Pancreas (tissue), 10 donors: ENCODE data around the gene SFXN5. TPM values are rescaled to one million over a fixed set of nuclear protein-coding genes. Genes with fewer than 3 reads are reported as not detected.

ENCODE experiments used
- ATAC-seq, 4 donors: fragments of 200-7000 bp; cut with Tn5 transposase; one replicate each; pipeline versions ENCODE4 v1.8.0 to v1.9.1; 2020; ENCODE audit warnings: mild to moderate bottlenecking in 4 of 4, moderate library complexity in 4 of 4
- DNase-seq, 6 donors: peaks; one replicate each; pipeline ENCODE4 v3.0.0-alpha.2; 2020
- FAIRE-seq: peaks from 2 replicates; lab custom pipeline; 2012; peaks lifted over from hg19 to GRCh38; lab: Jason Lieb, UNC
- H3K27ac ChIP-seq, 4 donors: fragments of 200-600 bp; sonication (generic); 1 replicate in 3 of 4; 2 replicates in 1 of 4; pipeline versions ENCODE4 v1.5.0 to v1.8.0; 2020
- H3K27me3 ChIP-seq, 4 donors: fragments of 200-600 bp; one replicate each; pipeline ENCODE4 v1.8.0; 2021
- H3K36me3 ChIP-seq, 3 donors: fragments of 200-600 bp; sonication (generic) in 1 of 3; one replicate each; pipeline versions ENCODE4 v1.5.0 to v1.8.0; 2020 to 2021
- H3K4me1 ChIP-seq, 3 donors: fragments of 200-600 bp; one replicate each; pipeline ENCODE4 v1.8.0; 2021
- H3K4me3 ChIP-seq, 4 donors: fragments of 200-600 bp; sonication (generic) in 2 of 4; one replicate each; pipeline versions ENCODE4 v1.5.0 to v1.8.0; 2020 to 2021
- H3K9me3 ChIP-seq, 4 donors: fragments of 200-600 bp; one replicate each; pipeline ENCODE4 v1.8.0; 2021
- WGBS, 2 donors: extraction: QIAGEN DNeasy Blood & Tissue Kit; methylation state at CpG; one replicate each; pipeline ENCODE4 v1.1.7; 2013; 5-methylcytosine and 5-hydroxymethylcytosine counted together
- intact Hi-C, 3 donors: fragments of 100-400 bp; cut with DNase I; formaldehyde crosslinking; loops; one replicate each; pipeline versions ENCODE4 v1.11.1 to v1.14.2; 2022
- polyA plus RNA-seq, 2 donors: library from polyadenylated mRNA; stranded (reverse); fragments of 200-250 nt; gene quantifications; one replicate each; pipeline ENCODE4 v1.2.3, GENCODE V29; 2013
- total RNA-seq, 6 donors: library from RNA; stranded (reverse); fragmentation: NEBNext Ultra II Directional in 4 of 6; extraction: Animal tissue kit (Norgen Biotek cat#: 25700) in 4 of 6; gene quantifications; one replicate each; pipeline versions ENCODE4 v1.2.1 to v1.2.4, GENCODE V29; 2021 to 2023
- TF ChIP-seq, protein P1 (sequence below), 4 donors: fragments of 200-600 bp; sonication (generic) in 3 of 4; IDR thresholded peaks; one replicate each; pipeline versions ENCODE4 v1.5.0 to v1.8.0; 2021; ENCODE audit warnings: antibody characterized with exemption in 4 of 4
- donor health status: healthy with polysubstance abuse.
- donor health status: DM: no; HTN: no; CAD: no; lungs with moderate emphysema.
- donor health status: DM: no; HTN: no; CAD: no.
- donor health status: control.
- donor health status: control.
- donor health status: Bipolar disorder and iron deficiency.
- donor health status: DM: yes; HTN: yes; CAD: no.
- donor health status: DM: no; HTN: no; CAD: no.
- donor health status: DM: no; HTN: no; CAD: no.
- donor health status: DM: yes; HTN: yes; CAD: no.

SFXN5 gene
- total and polyA plus RNA-seq, 8 donors, result 2.6 to 8.4 (median 5.4) TPM

DNA sequence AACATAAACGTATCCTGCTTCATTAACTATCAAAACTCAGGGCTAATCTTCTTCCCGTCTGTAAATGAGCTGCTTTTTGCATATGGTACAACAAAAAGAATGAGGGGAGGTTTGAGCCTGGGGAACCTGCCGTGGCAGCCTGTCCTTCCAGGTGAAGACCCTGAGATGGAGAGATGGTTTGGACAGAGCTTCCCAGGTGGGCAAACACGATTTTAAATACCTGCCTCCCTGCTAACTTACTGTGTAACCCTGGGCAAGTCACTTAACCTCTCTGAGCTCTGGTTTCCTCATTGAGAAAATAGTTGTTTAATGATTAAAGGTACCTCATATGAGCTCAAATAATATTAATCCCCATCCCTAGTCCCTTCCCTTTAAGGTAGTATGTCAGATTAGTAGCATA lies 145.1 kb downstream of the SFXN5 start:
- no peak overlapping the region for H3K4me3 ChIP-seq
- WGBS, 2 donors, result 19 to 32% methylated on average over 4 of the region's 4 CpGs
- peaks cover 0 to 40% (median 12%) of the 10 kb centered on the region in 4 donors for H3K27me3 ChIP-seq
- H3K36me3 ChIP-seq, result no peaks in the 10 kb centered on the region
- DNase-seq, result no peak
- H3K9me3 ChIP-seq, result no peaks in the 10 kb centered on the region
- H3K4me1 ChIP-seq, result peaks cover 0 to 9% (median 0%) of the 10 kb centered on the region in 3 donors
- intact Hi-C loops, result no loop called here
- TF ChIP-seq, protein P1, sequence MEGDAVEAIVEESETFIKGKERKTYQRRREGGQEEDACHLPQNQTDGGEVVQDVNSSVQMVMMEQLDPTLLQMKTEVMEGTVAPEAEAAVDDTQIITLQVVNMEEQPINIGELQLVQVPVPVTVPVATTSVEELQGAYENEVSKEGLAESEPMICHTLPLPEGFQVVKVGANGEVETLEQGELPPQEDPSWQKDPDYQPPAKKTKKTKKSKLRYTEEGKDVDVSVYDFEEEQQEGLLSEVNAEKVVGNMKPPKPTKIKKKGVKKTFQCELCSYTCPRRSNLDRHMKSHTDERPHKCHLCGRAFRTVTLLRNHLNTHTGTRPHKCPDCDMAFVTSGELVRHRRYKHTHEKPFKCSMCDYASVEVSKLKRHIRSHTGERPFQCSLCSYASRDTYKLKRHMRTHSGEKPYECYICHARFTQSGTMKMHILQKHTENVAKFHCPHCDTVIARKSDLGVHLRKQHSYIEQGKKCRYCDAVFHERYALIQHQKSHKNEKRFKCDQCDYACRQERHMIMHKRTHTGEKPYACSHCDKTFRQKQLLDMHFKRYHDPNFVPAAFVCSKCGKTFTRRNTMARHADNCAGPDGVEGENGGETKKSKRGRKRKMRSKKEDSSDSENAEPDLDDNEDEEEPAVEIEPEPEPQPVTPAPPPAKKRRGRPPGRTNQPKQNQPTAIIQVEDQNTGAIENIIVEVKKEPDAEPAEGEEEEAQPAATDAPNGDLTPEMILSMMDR (IDR thresholded peaks at IDR 0.05), result no peak
- no peak for ATAC-seq
- no peak overlapping the region for H3K27ac ChIP-seq
- no peak for FAIRE-seq

DNA sequence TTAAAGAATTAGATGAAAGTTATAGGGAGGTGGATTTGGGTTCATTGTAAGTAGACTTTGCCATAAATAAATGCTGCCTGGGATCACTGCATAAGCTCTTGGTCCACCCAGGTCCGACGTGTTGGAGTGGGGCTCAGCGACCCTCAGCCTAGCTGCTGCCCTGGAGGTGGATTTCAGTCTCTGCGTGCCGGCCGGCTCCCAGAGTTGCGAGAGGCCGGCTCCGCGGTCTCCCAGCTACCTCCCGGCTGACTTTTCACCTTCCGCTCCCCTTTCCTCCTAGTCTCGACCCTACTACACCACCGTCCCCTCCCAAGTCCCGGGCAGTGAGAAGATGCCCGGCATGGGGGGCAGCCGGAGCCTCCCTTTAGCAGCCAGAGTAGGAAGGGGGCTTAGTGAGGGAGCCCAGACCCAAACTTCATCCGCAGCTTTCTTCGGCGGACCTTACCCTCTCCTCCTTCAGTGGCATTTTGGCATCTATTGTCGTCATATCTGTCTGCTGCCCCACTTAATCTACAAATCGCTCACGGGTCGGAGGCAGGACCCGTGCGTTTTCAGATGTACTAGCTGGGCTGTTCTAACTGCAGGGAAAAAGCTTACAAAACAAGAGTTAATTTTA lies 146.1 kb downstream of the SFXN5 start:
- Histone ChIP-seq H3K27ac (no peak overlapping the region), H3K9me3 (no peaks in the 10 kb centered on the region), H3K4me1 (peaks cover 0 to 9% (median 0%) of the 10 kb centered on the region in 3 donors), H3K27me3 (peaks cover 0 to 49% (median 16%) of the 10 kb centered on the region in 4 donors), H3K36me3 (no peaks in the 10 kb centered on the region), H3K4me3 (no peak overlapping the region)
- intact Hi-C loops, result no loop called here
- ATAC-seq (no peak), FAIRE-seq (no peak), DNase-seq (peak in 2 of 6 donors; percentile 4 to 34)
- TF ChIP-seq, protein P1 (IDR thresholded peaks at IDR 0.05), result no peak
- WGBS, 2 donors, result 11 to 13% methylated on average over 26 of the region's 26 CpGs

DNA sequence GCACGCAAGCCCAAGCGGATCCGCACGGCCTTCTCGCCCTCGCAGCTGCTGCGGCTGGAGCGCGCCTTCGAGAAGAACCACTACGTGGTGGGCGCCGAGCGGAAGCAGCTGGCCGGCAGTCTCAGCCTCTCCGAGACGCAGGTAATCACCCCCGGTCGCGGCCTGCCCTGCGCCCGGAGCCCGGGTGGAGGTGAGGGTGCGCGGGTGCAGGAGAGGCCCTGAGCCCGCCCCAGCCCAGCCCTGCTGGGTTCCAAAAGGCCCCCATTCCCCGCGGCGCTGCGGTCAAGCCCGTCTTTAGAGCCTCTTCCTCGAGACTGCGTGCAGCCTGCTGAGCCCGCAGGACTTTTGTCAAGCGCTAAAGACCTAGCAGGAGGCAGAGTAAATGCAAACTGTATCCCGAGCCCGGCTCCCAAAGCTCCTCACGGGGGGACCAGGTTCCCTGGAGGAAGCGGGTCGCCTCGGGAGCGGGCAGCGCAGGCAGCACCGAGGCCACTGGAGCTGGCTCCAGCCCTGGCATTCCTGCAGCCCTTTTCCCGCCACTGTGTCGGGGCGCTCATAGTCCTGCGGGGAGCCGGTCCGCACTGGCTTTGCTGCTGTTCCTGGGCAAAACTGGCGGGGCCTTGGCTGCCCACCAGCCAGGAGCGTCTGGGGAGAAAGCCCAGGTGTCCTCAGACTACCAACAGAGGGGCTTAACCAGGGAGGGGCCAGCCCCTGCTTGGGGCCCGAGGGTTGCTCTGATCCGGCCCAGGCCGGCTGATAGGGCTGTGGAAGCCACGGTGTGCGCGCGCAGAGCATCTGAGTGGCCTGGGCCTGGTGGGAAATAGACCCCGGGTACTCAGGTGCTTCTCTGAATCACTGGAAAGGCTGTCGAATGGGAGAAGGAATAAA lies 146.9 kb downstream of the SFXN5 start:
- Histone ChIP-seq H3K4me3 (peak overlapping the region in 1 of 4 donors; percentile 5), H3K9me3 (no peaks in the 10 kb centered on the region), H3K36me3 (no peaks in the 10 kb centered on the region), H3K27me3 (peaks cover 0 to 57% (median 20%) of the 10 kb centered on the region in 4 donors), H3K4me1 (peaks cover 0 to 9% (median 0%) of the 10 kb centered on the region in 3 donors), H3K27ac (no peak overlapping the region)
- ATAC-seq (peak in 3 of 4 donors; percentile 32 to 72 (median 64)), FAIRE-seq (no peak), DNase-seq (peak in 2 of 6 donors; percentile 11 to 66)
- intact Hi-C loops, result no loop called here
- WGBS, 2 donors, result 5 to 6% methylated on average over 59 to 61 of the region's 61 CpGs
- TF ChIP-seq, protein P1 (IDR thresholded peaks at IDR 0.05), result no peak

DNA sequence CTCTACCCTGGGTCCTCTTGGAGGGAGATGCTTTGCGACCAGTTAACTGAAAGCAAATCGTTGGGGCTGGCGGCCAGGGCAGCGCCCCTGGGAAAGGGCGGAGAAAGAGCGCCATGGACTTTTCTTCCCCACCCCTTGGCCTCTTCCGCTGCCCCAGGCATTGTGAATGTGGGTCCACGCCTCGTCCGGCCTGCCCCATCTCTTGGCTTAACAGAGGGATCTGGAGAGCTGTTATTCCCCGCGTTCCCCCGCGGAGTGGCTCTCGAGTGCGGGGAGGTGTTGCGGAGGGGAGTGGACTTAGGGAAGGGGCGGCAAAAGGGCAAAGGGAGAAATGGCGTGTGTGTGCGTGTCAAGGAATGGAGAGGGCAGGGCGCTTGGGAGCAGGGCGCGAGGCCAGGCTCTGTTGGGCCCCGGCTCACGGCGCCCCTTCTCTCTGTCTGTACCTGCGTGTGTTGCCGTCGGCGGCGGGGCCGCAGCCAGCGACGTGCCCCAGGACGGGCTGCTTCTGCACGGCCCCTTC lies 147.6 kb downstream of the SFXN5 start:
- no peaks in the 10 kb centered on the region for H3K9me3 ChIP-seq
- FAIRE-seq (no peak), ATAC-seq (peak in 3 of 4 donors; percentile 8 to 31 (median 14)), DNase-seq (peak in 1 of 6 donors; percentile 53)
- TF ChIP-seq, protein P1 (IDR thresholded peaks at IDR 0.05), result no peak
- H3K27ac ChIP-seq, result no peak overlapping the region
- no peaks in the 10 kb centered on the region for H3K36me3 ChIP-seq
- no peak overlapping the region for H3K4me3 ChIP-seq
- intact Hi-C loops, result no loop called here
- WGBS, 2 donors, result 13 to 19% methylated on average over 31 to 36 of the region's 36 CpGs
- H3K27me3 ChIP-seq, result peaks cover 0 to 61% (median 20%) of the 10 kb centered on the region in 4 donors
- H3K4me1 ChIP-seq, result peaks cover 0 to 9% (median 0%) of the 10 kb centered on the region in 3 donors
